CD4-positive, alpha-beta T cell treated with Interleukin-21 for 1 hour (primary cell): ENCODE measurements around the gene TRIM54.
"Not testable (repeated sequence)": the region's sequence is repeated elsewhere in the genome, so short reads cannot be mapped to it uniquely, and the experiment has no call there.

Source experiments
- DNase-seq: peaks from one replicate; pipeline ENCODE4 v3.0.0-alpha.2; 2020

TRIM54 gene

GRCh38 chr2:27315122-27315521 is 32.9 kb downstream of the TRIM54 start:
- DNase-seq: no peak

DNA sequence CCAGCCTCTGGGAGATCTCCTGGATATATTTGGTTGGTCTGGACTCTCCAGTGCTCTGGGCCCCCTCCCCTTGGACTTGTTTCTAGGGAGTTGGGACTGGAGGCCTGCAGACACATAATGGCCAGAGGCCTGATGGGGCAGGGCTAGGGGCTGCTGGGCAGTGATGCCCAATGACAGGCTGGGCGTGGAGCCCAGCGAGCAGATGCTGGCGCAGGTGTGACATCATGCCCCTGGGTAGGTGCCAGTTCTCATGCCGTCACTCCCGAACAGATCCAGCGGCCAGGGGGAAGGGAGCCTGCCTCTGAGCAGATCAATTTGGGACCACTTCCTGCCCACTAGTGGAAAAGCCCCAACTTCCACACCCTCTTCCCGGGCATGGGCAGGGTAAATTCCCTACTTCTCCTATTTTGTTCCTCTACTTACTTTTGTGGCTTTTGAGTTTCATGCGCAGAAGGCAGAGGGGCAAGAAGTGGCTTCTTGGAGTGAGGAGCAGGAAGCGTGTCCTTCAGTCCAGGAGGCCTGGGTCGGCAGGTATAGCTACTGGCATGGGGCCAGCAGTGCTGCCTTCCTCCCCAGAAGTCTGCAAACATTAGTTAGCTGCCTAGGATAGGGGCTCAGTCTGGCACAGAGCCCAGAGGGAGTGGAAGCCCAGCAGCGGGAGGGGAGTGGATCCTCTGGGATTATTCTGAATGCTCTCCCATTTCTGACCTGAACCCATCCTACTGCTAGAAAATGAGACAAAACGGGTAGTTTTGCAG is 34.6 kb downstream of the TRIM54 start:
- no peak for DNase-seq

GRCh38 chr2:27319839-27320238 is 37.6 kb downstream of the TRIM54 start:
- DNase-seq: not testable (repeated sequence)

GRCh38 chr2:27320958-27321543 is 38.8 kb downstream of the TRIM54 start:
- no peak for DNase-seq

- DNase-seq: peak; percentile 18
Observed at GRCh38 chr2:27322301-27322765, 40.1 kb downstream of the TRIM54 start.

DNA sequence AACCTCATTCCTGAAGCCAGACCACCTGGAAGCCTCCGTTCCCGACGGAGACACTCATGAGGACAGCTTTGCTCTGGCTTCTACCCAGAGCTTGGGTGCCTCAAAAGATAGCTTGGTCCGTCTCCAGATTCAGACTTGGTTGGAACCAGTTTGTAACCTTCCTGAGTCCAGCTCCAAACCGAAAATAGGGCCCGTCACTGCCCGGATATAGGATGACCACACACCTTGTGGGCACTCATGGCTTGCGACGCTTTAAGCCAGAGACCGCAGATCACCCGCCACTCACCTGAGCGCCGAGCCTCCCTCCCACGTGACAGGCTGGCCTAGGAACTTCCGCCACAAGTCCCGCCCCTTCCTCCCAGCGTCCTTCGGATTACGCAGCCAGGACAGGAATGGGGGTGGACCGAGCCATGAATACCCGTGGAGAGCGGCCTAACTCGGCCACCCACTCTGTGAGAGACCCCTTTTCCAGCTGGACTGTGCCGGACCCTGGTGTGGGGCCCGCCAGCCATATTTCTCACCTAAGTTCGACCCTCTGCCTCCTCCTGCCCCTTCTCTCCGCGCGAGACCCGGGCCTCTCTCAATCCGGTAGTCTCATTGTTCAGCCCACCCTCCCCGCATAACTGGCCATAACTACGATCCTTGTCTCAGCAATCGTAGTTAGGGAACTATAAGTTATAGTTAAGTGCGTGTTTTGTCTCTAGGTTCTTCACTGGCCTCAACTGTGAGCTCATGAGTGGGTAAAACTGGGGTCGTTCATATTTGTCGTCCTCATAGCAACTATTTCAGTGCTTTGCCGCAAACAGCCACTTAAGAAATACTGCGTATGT is 40.8 kb downstream of the TRIM54 start, which contains the start of gene MPV17:
Gene MPV17, minus strand, starts transcription at position 332 of the 830 bp plus-strand sequence. CDS start 580 bp downstream, outside the sequence.
- peak; percentile 88 for DNase-seq

GRCh38 chr2:27323596-27324285 is 41.5 kb downstream of the TRIM54 start:
- DNase-seq: no peak

DNA sequence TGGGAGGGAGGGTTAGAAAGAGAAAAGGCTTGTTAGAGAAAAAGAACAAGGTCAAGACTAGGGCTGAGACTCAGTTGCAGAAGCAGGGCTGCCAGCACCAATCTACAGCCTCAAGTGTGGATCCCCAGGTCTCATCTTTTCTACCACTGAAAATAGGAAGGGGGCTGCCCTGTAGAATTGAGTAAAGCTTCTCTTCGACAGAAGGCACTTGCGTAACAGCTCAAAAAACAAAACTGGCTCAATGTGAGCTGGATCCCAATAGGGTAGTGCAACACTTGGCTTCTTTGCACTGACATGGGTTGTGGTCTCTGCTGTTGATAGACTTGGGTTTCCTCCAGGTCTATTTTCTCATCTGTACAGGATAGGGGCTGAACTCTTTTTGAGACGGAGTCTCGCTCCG is 42.5 kb downstream of the TRIM54 start:
- no peak for DNase-seq

DNA sequence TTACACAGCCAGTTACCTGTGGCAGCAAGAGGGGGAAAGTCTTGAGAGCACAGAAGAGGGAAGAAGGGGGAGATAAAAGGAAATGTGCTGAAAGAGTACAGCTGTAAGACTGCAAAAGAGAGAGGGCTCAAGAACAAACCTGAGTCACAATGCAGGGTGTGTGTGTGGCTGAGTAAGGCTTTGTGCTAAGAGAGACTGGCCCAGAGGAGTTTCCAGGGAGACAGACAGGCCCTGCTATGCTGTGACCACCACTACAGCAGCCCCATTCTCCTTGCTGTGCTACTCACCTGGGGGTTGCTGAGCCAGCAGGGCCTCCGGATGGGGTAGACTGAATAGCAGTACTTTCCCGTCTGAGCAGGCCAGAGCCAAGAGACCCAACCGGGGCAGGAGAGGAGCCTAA is 53.1 kb downstream of the TRIM54 start:
- no peak for DNase-seq

DNA sequence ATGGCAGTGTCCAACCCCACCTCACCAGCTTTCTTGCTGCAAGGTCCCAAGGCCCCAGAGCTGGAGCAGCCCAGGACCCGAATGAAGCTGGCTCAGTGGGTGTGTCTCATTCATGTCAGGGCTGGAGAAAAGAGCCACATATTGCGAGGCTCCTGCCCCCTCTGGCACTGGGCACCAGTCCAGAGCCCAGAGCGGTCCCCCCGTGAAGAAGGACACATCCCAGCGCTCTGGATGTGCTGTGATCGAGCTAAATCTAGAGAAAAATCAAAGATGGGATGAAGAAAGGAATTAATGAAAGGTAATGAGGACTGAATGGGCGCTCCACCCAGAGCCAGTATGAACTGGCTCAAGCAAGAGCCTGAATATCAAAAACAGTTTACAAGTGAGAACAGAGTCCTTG is 53.9 kb downstream of the TRIM54 start:
- no peak for DNase-seq

- no peak for DNase-seq
Observed at GRCh38 chr2:27347641-27348040, 65.4 kb downstream of the TRIM54 start.

DNA sequence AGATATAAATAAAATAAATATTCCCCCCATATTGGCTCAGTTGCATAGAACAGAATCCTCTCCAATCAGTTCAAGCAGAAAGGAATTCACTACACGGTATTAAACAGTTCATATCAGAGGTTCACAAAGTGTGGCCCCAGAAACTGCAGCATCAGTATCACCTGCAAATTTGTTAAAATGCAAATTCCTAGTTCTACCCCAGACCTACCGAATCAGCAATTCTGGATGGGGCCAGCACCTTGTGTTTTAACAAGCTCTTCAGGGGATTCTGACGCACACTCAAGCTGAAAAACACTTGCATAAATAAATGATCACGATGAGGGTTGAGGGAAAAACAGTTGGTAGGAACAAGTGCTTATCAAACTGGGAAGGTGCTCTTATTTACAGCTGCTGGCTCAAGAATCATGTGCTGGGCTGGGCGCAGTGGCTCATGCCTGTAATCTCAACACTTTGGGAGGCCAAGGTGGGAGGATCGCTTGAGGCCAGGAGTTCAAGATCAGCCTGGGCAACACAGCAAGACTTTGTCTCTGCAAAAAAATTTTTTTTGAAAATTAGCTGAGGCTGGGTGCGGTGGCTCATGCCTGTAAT is 68.0 kb downstream of the TRIM54 start:
- DNase-seq: no peak

GRCh38 chr2:27351802-27352598 is 69.8 kb downstream of the TRIM54 start:
- DNase-seq: peak; percentile 19

DNA sequence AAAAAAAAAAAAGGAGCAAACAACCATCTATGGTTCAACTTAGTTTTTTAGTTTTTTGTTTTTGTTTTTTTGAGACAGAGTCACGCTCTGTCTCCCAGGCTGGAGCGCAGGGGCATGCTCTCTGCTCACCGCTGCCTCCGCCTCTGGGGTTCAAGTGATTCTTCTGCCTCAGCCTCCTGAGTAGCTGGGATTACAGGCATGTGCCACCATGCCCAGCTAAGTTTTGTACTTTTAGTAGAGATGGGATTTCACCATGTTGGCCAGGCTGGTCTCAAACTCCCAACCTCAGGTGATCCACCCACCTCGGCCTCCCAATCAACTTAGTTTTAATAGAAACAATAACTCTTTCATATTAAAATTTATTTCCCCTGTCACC is 71.1 kb downstream of the TRIM54 start:
- not testable (repeated sequence) for DNase-seq

- DNase-seq: no peak
Observed at GRCh38 chr2:27353762-27354596, 71.8 kb downstream of the TRIM54 start.

- DNase-seq: no peak
Observed at GRCh38 chr2:27354597-27354927, 72.3 kb downstream of the TRIM54 start.

GRCh38 chr2:27356056-27356381 is 73.8 kb downstream of the TRIM54 start:
- no peak for DNase-seq

GRCh38 chr2:27356382-27357181 is 74.4 kb downstream of the TRIM54 start, which contains the start of gene GTF3C2:
Gene GTF3C2, minus strand, starts transcription at chr2:27356764. Its CDS starts 13,210 bp downstream, at chr2:27343554.
- DNase-seq: peak; percentile 94
